GOT3 (cell line): Measurements from ENCODE around the gene LRRFIP1.
"Not testable (repeated sequence)": the region's sequence is repeated elsewhere in the genome, so short reads cannot be mapped to it uniquely, and the experiment has no call there.

Experiments used
- DNase-seq: peaks from one replicate; lab custom pipeline; 2025; ENCODE audit warnings: mixed read lengths; lab: John Stamatoyannopoulos, UW

LRRFIP1 gene

GRCh38 chr2:237597196-237598145, 29.9 kb upstream of the LRRFIP1 start:
- DNase-seq: no peak

GRCh38 chr2:237598468-237599208, 28.7 kb upstream of the LRRFIP1 start:
- no peak for DNase-seq

GRCh38 chr2:237599465-237600110, 27.8 kb upstream of the LRRFIP1 start:
- no peak for DNase-seq

- DNase-seq: no peak
These were observed 27.1 kb upstream of the LRRFIP1 start for GRCh38 chr2:237600205-237600846.

GRCh38 chr2:237601453-237602116, 25.8 kb upstream of the LRRFIP1 start:
- no peak for DNase-seq

GRCh38 chr2:237602409-237602808, 25.0 kb upstream of the LRRFIP1 start:
- DNase-seq: no peak

GRCh38 chr2:237603049-237603717, 24.2 kb upstream of the LRRFIP1 start:
- DNase-seq: no peak

- no peak for DNase-seq
These were observed 23.5 kb upstream of the LRRFIP1 start for GRCh38 chr2:237603718-237604362.

- no peak for DNase-seq
These were observed 23.0 kb upstream of the LRRFIP1 start for GRCh38 chr2:237604391-237604790.

- DNase-seq: no peak
These were observed 22.4 kb upstream of the LRRFIP1 start for GRCh38 chr2:237604960-237605359.

- DNase-seq: not testable (repeated sequence)
These were observed 20.9 kb upstream of the LRRFIP1 start for GRCh38 chr2:237606522-237606921.

GRCh38 chr2:237612527-237613357, 14.6 kb upstream of the LRRFIP1 start:
- DNase-seq: no peak

GRCh38 chr2:237613679-237614078, 13.7 kb upstream of the LRRFIP1 start:
- DNase-seq: no peak

GRCh38 chr2:237614151-237614720, 13.2 kb upstream of the LRRFIP1 start:
- no peak for DNase-seq

GRCh38 chr2:237615631-237616249, 11.6 kb upstream of the LRRFIP1 start:
- DNase-seq: no peak

- DNase-seq: no peak
These were observed 11.0 kb upstream of the LRRFIP1 start for GRCh38 chr2:237616373-237616733.

- DNase-seq: no peak
These were observed 10.4 kb upstream of the LRRFIP1 start for GRCh38 chr2:237616734-237617586.

GRCh38 chr2:237617587-237617982, 9.8 kb upstream of the LRRFIP1 start:
- DNase-seq: no peak
